Measurements from ENCODE around the gene KLHL5.

DNA sequence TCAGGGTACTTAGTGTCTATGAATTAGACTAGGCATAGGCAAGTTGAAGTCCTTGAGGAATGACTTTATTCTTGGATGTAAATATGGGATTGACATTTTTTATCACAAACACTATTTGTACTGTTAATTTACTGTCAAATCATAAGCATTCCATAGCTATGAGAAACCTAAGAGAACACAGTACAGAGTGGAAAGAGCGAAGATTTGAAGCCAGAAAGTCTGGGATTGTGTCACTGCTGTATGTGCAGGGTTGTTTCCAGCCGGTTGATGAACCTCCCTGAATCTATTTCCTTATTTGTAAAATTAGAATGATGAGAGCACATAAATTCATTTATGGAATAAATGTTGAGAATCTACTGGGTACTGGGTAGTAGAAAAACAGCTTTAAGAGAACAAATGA is 14.4 kb upstream of the KLHL5 start:
- TF ChIP-seq, protein P1, sequence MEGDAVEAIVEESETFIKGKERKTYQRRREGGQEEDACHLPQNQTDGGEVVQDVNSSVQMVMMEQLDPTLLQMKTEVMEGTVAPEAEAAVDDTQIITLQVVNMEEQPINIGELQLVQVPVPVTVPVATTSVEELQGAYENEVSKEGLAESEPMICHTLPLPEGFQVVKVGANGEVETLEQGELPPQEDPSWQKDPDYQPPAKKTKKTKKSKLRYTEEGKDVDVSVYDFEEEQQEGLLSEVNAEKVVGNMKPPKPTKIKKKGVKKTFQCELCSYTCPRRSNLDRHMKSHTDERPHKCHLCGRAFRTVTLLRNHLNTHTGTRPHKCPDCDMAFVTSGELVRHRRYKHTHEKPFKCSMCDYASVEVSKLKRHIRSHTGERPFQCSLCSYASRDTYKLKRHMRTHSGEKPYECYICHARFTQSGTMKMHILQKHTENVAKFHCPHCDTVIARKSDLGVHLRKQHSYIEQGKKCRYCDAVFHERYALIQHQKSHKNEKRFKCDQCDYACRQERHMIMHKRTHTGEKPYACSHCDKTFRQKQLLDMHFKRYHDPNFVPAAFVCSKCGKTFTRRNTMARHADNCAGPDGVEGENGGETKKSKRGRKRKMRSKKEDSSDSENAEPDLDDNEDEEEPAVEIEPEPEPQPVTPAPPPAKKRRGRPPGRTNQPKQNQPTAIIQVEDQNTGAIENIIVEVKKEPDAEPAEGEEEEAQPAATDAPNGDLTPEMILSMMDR (IDR thresholded peaks at IDR 0.05; ENCODE audit: low read depth, low read length, poor library complexity, severe bottlenecking), result no peak
- TF ChIP-seq EZH2phosphoT487 (IDR thresholded peaks at IDR 0.05; ENCODE audit: borderline replicate concordance, low read length), result no peak
